OCI-LY3 (cell line): ENCODE data around the gene ALDH3B2.

Experiments
- CTCF ChIP-seq: fragments of 200-600, 300-600 bp; sonication (generic); IDR thresholded peaks from 2 replicates; pipeline ENCODE4 v1.5.1; 2014; ENCODE audit warnings: antibody characterized with exemption, low read length, low read depth
- EZH2phosphoT487 ChIP-seq: fragments of 200-600 bp; shearing (Covaris generic); IDR thresholded peaks from 2 replicates; pipeline ENCODE4 v1.6.1; 2018; ENCODE audit warnings: antibody characterized with exemption, mixed run types, low read depth

GRCh38 chr11:67642173-67643120 is 32.0 kb downstream of the ALDH3B2 start:
- no peak for TF ChIP-seq EZH2phosphoT487
- TF ChIP-seq CTCF = no peak
